Stimulated activated CD4-positive, alpha-beta T cell treated with anti-CD3 and anti-CD28 coated beads, Interleukin-1b, Interleukin-23, amount 100 ng/mL, for 4 hours (primary cell): ENCODE measurements around the gene CCL17.
A peak's percentile ranks its signal among the peaks of the same experiment; 100 is the strongest.
"Not testable (repeated sequence)": the region's sequence is repeated elsewhere in the genome, so short reads cannot be mapped to it uniquely, and the experiment has no call there.

Experiments
- DNase-seq, 2 donors: peaks; one replicate each; pipeline ENCODE4 v3.0.0-alpha.2; 2020; ENCODE audit warnings: low read depth in 2 of 2

Gene CCL17

GRCh38 chr16:57430955-57431354, 26.4 kb downstream of the CCL17 start:
- DNase-seq = no peak

- DNase-seq = no peak
Measured at GRCh38 chr16:57432505-57432904, 27.9 kb downstream of the CCL17 start.

GRCh38 chr16:57432989-57433388, 28.4 kb downstream of the CCL17 start:
- no peak for DNase-seq

GRCh38 chr16:57434003-57434402, 29.4 kb downstream of the CCL17 start:
- DNase-seq = no peak

- DNase-seq = no peak
Measured at GRCh38 chr16:57435838-57436237, 31.3 kb downstream of the CCL17 start.

- not testable (repeated sequence) for DNase-seq
Measured at GRCh38 chr16:57439947-57440346, 35.4 kb downstream of the CCL17 start.

GRCh38 chr16:57440551-57440950, 36.0 kb downstream of the CCL17 start:
- DNase-seq = not testable (repeated sequence)

- no peak for DNase-seq
Measured at GRCh38 chr16:57444711-57445110, 40.1 kb downstream of the CCL17 start.

- DNase-seq = no peak
Measured at GRCh38 chr16:57445510-57445909, 40.9 kb downstream of the CCL17 start.

- DNase-seq = no peak
Measured at GRCh38 chr16:57446531-57447185, 42.1 kb downstream of the CCL17 start.

GRCh38 chr16:57447186-57447962, 42.8 kb downstream of the CCL17 start, which contains the start of the genes CIAPIN1 and COQ9:
Gene CIAPIN1, minus strand, starts transcription at chr16:57447385. Its CDS starts 6,457 bp downstream, at chr16:57440928.
Gene COQ9, plus strand, starts transcription at chr16:57447479. Its CDS starts 27 bp downstream, at chr16:57447506.
- peak; percentile 87 to 90 for DNase-seq

GRCh38 chr16:57452021-57452420, 47.5 kb downstream of the CCL17 start:
- DNase-seq = no peak

GRCh38 chr16:57462209-57462977, 57.8 kb downstream of the CCL17 start, which contains the start of gene POLR2C:
Gene POLR2C, plus strand, starts transcription at chr16:57462679. Its CDS starts 46 bp downstream, at chr16:57462725.
- DNase-seq = peak; percentile 92 to 94

GRCh38 chr16:57462978-57463362, 58.4 kb downstream of the CCL17 start:
- DNase-seq = no peak

GRCh38 chr16:57464523-57464922, 60.0 kb downstream of the CCL17 start:
- DNase-seq = no peak
